ENCODE results near the gene STK11. TPM values are rescaled to one million over a fixed set of nuclear protein-coding genes. Genes with fewer than 3 reads are reported as not detected.

STK11 gene
- polyA plus RNA-seq, 1 of the 3 experiments (the other 2 are of a cell fraction): 55.5 TPM

DNA sequence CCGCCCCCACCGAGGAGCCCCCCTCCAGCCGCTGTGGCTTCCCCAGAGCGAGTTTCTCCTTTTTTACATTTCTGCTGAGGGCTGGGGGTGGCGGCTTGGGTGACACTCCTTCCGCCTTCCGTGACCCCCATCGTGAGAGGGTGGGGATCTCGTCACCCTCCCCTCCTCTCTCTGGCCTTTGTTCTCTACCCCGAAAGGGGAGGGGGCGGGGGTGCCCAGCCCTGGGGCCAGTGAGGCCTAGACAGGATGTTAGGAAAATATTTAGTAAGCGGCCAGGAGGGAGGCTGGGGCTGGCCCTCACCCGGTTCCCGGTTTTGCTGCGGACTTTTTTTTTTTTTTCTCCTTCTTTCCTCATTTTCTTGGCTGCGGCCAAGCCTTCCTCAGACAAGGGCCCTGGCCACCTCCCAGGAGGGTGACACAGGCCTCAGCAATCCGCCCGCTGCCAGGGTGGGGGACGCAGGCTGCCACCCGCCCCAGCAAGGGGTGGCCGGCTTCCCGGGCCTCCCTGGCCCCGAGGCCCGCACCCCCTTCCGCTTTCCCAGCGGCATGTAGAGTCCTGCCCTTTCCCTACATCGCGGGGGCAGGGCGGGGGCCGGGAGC lies 46.7 kb downstream of the STK11 start (continued):
- TF ChIP-seq TEAD4 (IDR thresholded peaks at IDR 0.05; ENCODE audit: borderline replicate concordance, insufficient read depth): peak; percentile 31; the same call in 1 of the 2 replicates

DNA sequence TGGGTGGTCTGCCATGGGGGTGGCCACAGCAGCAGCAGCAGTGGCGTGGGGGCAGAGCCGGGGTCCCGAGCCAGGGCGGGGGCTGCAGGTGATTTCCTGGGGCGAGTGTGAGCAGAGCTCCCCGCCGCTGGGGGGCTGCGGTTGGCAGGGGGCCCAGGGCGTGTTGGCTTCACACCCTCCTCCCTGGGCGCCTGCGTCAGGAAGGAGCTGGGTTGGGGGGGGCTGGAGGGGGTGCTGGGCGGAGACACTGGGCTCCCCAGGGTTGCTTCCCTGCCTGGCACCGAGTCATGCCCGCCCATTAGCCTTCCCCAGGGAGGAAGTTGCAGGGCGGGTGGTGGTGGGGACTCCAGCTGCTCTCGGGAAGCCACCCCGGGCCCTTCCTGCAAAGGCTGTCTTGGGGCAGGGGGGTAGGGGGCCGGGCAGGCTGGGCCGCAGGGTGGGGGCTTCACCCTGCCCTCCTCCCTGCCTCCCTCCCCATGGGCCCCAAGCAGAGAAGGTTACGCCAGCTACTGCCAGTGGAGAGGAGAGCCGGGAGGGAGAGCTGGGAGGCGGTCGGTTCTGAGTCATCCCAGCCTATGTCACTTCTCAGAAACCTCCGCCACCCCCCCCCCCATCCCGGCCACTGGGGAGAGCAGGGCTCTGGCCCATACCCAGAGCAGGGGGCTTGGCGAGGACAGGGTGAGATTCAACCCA lies 47.4 kb downstream of the STK11 start:
- H3F3A ChIP-seq (replicated peaks; ENCODE audit: insufficient read depth): peaks cover 54% of the 10 kb centered on the region
- no peaks in the 10 kb centered on the region for H3K9me3 ChIP-seq
- H2AFZ ChIP-seq (ENCODE audit: low read depth): no peak overlapping the region
- H4K20me1 ChIP-seq (ENCODE audit: insufficient read depth): peaks cover 60% of the 10 kb centered on the region
- peak overlapping the region; percentile 99 for H3K4me2 ChIP-seq
- H3K9ac ChIP-seq: peak overlapping the region; percentile 98
- no peaks in the 10 kb centered on the region for H3K27me3 ChIP-seq (ENCODE audit: insufficient read depth)
- peak overlapping the region; percentile 79 to 86 for H3K4me3 ChIP-seq (ENCODE audit: low read depth in 2 of 2, low read length in 1 of 2)
- peak; percentile 69 for DNase-seq
- peaks cover 43 to 49% of the 10 kb centered on the region in 2 experiments for H3K36me3 ChIP-seq (replicated peaks in 1 of 2; ENCODE audit: control insufficient read depth in 1 of 2, insufficient read depth in 2 of 2, low read length in 1 of 2)
- H3K9me2 ChIP-seq: no peaks in the 10 kb centered on the region
- CTCF ChIA-PET: interaction anchor here (0.8 to 18.6 kb wide), 7 partner anchors 9 to 140 kb away, joined by 3 to 594 read pairs (median 4); partner anchors contain the start of genes ATP5F1D and CIRBP
- peaks cover 79% of the 10 kb centered on the region for H3K79me2 ChIP-seq (ENCODE audit: insufficient read depth)
- H3K27ac ChIP-seq (ENCODE audit: low read depth in 2 of 2, low read length in 1 of 2): peak overlapping the region; percentile 95 to 99
- H3K4me1 ChIP-seq (ENCODE audit: control insufficient read depth in 1 of 2, insufficient read depth in 2 of 2, low read depth in 1 of 2, low read length in 1 of 2): peaks cover 18 to 32% of the 10 kb centered on the region in 2 experiments; a peak in 3 of 4 replicates
- POLR2A ChIA-PET: interaction anchor here (1.0 to 1.9 kb wide), 7 partner anchors 9 to 22 kb away, joined by 3 to 32 read pairs (median 7); partner anchors contain the start of genes ATP5F1D, CIRBP and FAM174C
- WGBS (ENCODE audit: low lambda C conversion rate): 2% methylated on average over 11 of the region's 26 CpGs
- TF ChIP-seq MXI1 (IDR thresholded peaks at IDR 0.05; ENCODE audit: low read depth, low read length) (no peak), RFX5 (IDR thresholded peaks at IDR 0.05; ENCODE audit: low read length) (no peak), FOXM1 (IDR thresholded peaks at IDR 0.05; ENCODE audit: low read depth) (no peak), SMC3 (IDR thresholded peaks at IDR 0.05; ENCODE audit: low read depth, low read length) (no peak), GABPA (IDR thresholded peaks at IDR 0.05; ENCODE audit: low read depth) (peak; percentile 37; the same call in 1 of the 2 replicates), RCOR1 (IDR thresholded peaks at IDR 0.05; ENCODE audit: low read length) (no peak), ELF1 (IDR thresholded peaks at IDR 0.05) (peak; percentile 49), NRF1 (IDR thresholded peaks at IDR 0.05; ENCODE audit: low read depth, low read length) (peak; percentile 33; the same call in 1 of the 2 replicates), YY1 (IDR thresholded peaks at IDR 0.05; ENCODE audit: low read depth) (0 out of 2 replicates have a peak, but pooled peaks have one; percentile 16), NFIC (IDR thresholded peaks at IDR 0.05; ENCODE audit: borderline replicate concordance) (peak; percentile 68), JUND (IDR thresholded peaks at IDR 0.05) (peak; percentile 78), GATA2 (CRISPR knock-in tag; IDR thresholded peaks at IDR 0.05) (no peak), FOXJ3 (CRISPR knock-in tag; IDR thresholded peaks at IDR 0.05) (no peak), RAD21 (IDR thresholded peaks at IDR 0.05; ENCODE audit: low read length) (no peak), EP300 (IDR thresholded peaks at IDR 0.05; ENCODE audit: borderline replicate concordance in 1 of 2, low read depth in 1 of 2, low read length in 1 of 2) (peak in 1 of 2 experiments; percentile 7; a peak in 1 of 4 replicates), TCF12 (IDR thresholded peaks at IDR 0.05) (peak; percentile 59; the same call in 1 of the 2 replicates), EZH2phosphoT487 (IDR thresholded peaks at IDR 0.05; ENCODE audit: borderline replicate concordance, low read depth) (no peak), TAF1 (IDR thresholded peaks at IDR 0.05; ENCODE audit: borderline replicate concordance, low read depth, low read length) (no peak), SIN3A (IDR thresholded peaks at IDR 0.05; ENCODE audit: borderline replicate concordance, low read depth, low read length) (no peak), POLR2AphosphoS5 (IDR thresholded peaks at IDR 0.05; ENCODE audit: low read depth, low read length) (no peak), RXRA (IDR thresholded peaks at IDR 0.05; ENCODE audit: borderline replicate concordance, low read depth) (peak; percentile 44; the same call in 1 of the 2 replicates)
- TF ChIP-seq, protein P1, sequence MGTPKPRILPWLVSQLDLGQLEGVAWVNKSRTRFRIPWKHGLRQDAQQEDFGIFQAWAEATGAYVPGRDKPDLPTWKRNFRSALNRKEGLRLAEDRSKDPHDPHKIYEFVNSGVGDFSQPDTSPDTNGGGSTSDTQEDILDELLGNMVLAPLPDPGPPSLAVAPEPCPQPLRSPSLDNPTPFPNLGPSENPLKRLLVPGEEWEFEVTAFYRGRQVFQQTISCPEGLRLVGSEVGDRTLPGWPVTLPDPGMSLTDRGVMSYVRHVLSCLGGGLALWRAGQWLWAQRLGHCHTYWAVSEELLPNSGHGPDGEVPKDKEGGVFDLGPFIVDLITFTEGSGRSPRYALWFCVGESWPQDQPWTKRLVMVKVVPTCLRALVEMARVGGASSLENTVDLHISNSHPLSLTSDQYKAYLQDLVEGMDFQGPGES (IDR thresholded peaks at IDR 0.05; ENCODE audit: low read depth, low read length): no peak
- TF ChIP-seq, protein P2, sequence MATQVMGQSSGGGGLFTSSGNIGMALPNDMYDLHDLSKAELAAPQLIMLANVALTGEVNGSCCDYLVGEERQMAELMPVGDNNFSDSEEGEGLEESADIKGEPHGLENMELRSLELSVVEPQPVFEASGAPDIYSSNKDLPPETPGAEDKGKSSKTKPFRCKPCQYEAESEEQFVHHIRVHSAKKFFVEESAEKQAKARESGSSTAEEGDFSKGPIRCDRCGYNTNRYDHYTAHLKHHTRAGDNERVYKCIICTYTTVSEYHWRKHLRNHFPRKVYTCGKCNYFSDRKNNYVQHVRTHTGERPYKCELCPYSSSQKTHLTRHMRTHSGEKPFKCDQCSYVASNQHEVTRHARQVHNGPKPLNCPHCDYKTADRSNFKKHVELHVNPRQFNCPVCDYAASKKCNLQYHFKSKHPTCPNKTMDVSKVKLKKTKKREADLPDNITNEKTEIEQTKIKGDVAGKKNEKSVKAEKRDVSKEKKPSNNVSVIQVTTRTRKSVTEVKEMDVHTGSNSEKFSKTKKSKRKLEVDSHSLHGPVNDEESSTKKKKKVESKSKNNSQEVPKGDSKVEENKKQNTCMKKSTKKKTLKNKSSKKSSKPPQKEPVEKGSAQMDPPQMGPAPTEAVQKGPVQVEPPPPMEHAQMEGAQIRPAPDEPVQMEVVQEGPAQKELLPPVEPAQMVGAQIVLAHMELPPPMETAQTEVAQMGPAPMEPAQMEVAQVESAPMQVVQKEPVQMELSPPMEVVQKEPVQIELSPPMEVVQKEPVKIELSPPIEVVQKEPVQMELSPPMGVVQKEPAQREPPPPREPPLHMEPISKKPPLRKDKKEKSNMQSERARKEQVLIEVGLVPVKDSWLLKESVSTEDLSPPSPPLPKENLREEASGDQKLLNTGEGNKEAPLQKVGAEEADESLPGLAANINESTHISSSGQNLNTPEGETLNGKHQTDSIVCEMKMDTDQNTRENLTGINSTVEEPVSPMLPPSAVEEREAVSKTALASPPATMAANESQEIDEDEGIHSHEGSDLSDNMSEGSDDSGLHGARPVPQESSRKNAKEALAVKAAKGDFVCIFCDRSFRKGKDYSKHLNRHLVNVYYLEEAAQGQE (IDR thresholded peaks at IDR 0.05; ENCODE audit: low read depth, low read length): no peak
- TF ChIP-seq, protein P3, sequence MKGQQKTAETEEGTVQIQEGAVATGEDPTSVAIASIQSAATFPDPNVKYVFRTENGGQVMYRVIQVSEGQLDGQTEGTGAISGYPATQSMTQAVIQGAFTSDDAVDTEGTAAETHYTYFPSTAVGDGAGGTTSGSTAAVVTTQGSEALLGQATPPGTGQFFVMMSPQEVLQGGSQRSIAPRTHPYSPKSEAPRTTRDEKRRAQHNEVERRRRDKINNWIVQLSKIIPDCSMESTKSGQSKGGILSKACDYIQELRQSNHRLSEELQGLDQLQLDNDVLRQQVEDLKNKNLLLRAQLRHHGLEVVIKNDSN (IDR thresholded peaks at IDR 0.05; ENCODE audit: borderline replicate concordance, low read depth): no peak
- TF ChIP-seq, protein P4, sequence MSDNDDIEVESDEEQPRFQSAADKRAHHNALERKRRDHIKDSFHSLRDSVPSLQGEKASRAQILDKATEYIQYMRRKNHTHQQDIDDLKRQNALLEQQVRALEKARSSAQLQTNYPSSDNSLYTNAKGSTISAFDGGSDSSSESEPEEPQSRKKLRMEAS (IDR thresholded peaks at IDR 0.05; ENCODE audit: low read depth): peak; percentile 16

Data from SK-N-SH (cell line).